Measurements from ENCODE around the gene HIVEP1. TPM values are rescaled to one million over a fixed set of nuclear protein-coding genes. Genes with fewer than 3 reads are reported as not detected.

Gene HIVEP1
- total RNA-seq, 4 donors from 2014 or later = 23.2 to 41.5 (median 32.6) TPM

DNA sequence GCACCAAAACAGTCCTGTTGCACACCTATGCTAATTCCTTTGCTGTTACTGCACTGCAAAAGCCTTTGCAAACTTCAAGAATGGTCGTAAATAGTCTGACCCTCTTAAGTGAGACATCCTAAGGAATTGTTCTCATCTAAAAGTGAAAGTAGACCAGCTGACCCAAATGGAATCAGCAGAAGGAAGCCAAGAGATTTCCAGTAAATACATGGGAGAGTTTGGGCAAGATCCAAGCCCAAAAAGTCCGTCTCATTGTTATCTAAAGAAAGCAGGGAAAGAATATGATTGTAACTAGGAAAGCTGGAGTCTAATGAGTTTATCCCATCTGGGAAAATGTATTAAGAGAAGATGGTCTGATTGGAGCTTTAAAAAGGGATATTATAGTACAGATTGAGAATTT lies 43.0 kb upstream of the HIVEP1 start:
- no peak overlapping the region for H3K4me3 ChIP-seq (ENCODE audit: low read depth, poor library complexity, severe bottlenecking)
- TF ChIP-seq, protein P1, sequence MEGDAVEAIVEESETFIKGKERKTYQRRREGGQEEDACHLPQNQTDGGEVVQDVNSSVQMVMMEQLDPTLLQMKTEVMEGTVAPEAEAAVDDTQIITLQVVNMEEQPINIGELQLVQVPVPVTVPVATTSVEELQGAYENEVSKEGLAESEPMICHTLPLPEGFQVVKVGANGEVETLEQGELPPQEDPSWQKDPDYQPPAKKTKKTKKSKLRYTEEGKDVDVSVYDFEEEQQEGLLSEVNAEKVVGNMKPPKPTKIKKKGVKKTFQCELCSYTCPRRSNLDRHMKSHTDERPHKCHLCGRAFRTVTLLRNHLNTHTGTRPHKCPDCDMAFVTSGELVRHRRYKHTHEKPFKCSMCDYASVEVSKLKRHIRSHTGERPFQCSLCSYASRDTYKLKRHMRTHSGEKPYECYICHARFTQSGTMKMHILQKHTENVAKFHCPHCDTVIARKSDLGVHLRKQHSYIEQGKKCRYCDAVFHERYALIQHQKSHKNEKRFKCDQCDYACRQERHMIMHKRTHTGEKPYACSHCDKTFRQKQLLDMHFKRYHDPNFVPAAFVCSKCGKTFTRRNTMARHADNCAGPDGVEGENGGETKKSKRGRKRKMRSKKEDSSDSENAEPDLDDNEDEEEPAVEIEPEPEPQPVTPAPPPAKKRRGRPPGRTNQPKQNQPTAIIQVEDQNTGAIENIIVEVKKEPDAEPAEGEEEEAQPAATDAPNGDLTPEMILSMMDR (IDR thresholded peaks at IDR 0.05) = no peak
- no peak for TF ChIP-seq POLR2A (IDR thresholded peaks at IDR 0.05)
- 46 to 52% methylated on average over 2 of the region's 2 CpGs for WGBS, 2 donors

DNA sequence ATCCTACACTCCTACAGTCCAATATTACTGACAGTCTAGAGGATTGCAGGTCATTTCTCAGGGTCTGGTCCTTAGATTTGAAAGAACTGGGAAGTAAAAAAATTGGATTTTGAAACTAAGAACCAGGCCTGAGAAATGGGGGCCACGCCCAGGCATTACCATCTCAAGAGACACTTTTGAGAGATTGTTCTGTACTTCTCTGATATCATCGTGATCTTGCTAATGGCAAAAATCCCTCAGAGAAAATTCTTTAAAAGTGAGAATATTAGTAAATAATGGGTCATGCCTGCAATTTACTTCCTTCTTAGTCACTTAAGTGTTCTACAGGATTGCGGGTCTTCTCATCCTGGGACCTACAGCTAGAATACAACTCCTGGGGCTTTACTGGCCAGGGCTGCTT lies 42.0 kb upstream of the HIVEP1 start:
- TF ChIP-seq, protein P1 (IDR thresholded peaks at IDR 0.05) = no peak
- TF ChIP-seq POLR2A (IDR thresholded peaks at IDR 0.05) = no peak
- WGBS, 2 donors = 73 to 83% methylated on average over 3 of the region's 3 CpGs
- intact Hi-C loops (cut with DNase I; ENCODE audit: low total_unique reads) = no loop called here
- no peak for DNase-seq (ENCODE audit: low spot score in 2 of 2)
- H3K4me3 ChIP-seq (ENCODE audit: low read depth, poor library complexity, severe bottlenecking) = no peak overlapping the region

More for the DNA sequence above, 43.0 kb upstream of the HIVEP1 start:
- DNase-seq (ENCODE audit: low spot score in 2 of 2) = no peak
- intact Hi-C loops (cut with DNase I; ENCODE audit: low total_unique reads) = no loop called here

DNA sequence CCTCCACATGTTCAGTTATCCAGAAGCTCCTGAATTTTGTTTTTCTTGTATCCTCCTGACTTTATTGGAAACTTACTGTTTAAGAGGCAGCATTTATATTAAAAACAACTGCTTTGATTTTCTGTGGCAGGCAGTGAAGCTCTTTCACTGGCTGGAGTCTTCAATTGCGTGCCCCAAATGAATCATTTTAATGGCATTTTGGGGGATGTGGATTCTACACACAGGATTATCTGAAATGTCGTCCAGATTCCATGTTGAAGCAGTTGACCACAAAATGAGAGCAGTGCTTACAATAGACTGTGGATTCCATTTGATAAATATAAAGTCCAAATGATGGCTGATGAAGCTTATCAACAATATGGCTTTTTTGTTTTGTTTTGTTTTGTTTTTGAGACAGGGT lies 41.0 kb upstream of the HIVEP1 start:
- intact Hi-C loops (cut with DNase I; ENCODE audit: low total_unique reads) = no loop called here
- TF ChIP-seq POLR2A (IDR thresholded peaks at IDR 0.05) = no peak
- TF ChIP-seq, protein P1 (IDR thresholded peaks at IDR 0.05) = no peak
- H3K4me3 ChIP-seq (ENCODE audit: low read depth, poor library complexity, severe bottlenecking) = no peak overlapping the region
- WGBS, 2 donors = 58 to 70% methylated on average over 2 of the region's 2 CpGs
- no peak for DNase-seq (ENCODE audit: low spot score in 2 of 2)

DNA sequence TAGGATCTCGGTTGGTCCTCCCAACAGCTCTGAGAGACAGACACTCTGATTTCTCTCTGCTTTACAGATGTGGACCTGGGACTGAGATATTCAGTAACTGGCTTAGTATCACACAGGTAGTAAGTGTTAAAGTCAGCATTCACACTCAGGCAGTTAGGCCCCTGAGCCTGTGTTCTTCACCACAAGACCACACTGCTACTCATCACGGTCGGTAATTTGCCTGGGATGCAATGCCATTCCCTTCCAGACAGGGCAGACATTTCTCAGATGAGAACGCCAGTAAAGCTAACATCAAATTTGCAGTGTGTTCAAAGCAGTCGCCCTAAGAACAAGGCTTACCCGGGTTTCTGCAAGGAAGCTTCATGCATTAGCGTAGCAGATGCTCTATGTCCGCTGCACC lies 39.8 kb upstream of the HIVEP1 start:
- no peak for DNase-seq (ENCODE audit: low spot score in 2 of 2)
- intact Hi-C loops (cut with DNase I; ENCODE audit: low total_unique reads) = no loop called here
- no peak overlapping the region for H3K4me3 ChIP-seq (ENCODE audit: low read depth, poor library complexity, severe bottlenecking)
- 96 to 97% methylated on average over 8 of the region's 8 CpGs for WGBS, 2 donors
- TF ChIP-seq, protein P1 (IDR thresholded peaks at IDR 0.05) = no peak
- no peak for TF ChIP-seq POLR2A (IDR thresholded peaks at IDR 0.05)

DNA sequence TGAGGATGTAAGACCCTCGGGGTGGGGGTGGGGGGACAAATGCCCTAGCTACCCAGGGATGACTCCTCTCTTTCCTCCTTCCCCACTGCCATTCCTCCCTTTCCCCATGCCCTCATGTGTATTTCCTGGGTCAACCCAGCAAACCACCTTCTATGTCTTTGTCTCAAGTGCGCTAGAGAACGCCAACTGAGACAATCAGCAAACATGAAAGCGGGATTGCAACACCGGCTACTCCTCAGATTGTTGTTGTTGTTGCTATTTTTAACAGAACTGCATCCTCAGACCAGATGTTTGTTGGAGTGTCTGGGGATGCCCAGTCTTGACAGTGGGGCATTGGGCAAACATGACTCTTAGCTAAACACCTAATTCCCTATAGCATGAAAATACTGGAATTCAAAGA lies 39.3 kb upstream of the HIVEP1 start:
- DNase-seq (ENCODE audit: low spot score in 2 of 2) = no peak
- intact Hi-C loops (cut with DNase I; ENCODE audit: low total_unique reads) = no loop called here
- 77 to 85% methylated on average over 5 of the region's 5 CpGs for WGBS, 2 donors
- H3K4me3 ChIP-seq (ENCODE audit: low read depth, poor library complexity, severe bottlenecking) = no peak overlapping the region
- TF ChIP-seq POLR2A (IDR thresholded peaks at IDR 0.05) = no peak
- TF ChIP-seq, protein P1 (IDR thresholded peaks at IDR 0.05) = no peak

DNA sequence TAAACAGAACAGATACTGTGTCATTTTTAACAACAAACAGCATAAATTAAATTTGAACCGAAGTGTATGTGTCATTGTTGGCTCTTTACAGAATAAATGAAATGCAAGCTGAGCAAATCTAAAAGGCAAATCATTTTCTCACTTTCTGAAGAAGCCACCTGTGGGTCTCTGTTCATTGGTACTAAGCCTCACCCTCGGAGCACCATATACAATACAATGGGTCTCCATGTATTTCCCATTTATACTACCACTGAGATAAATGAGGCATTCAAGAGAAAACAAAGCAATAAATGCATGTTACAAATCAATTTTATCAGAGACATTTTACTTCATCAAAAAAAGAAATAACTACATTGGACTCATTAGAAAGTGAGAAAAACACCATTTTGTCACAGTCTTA lies 38.9 kb upstream of the HIVEP1 start:
- intact Hi-C loops (cut with DNase I; ENCODE audit: low total_unique reads) = no loop called here
- 62 to 72% methylated on average over 2 of the region's 2 CpGs for WGBS, 2 donors
- DNase-seq (ENCODE audit: low spot score in 2 of 2) = no peak
- H3K4me3 ChIP-seq (ENCODE audit: low read depth, poor library complexity, severe bottlenecking) = no peak overlapping the region
- TF ChIP-seq, protein P1 (IDR thresholded peaks at IDR 0.05) = no peak
- no peak for TF ChIP-seq POLR2A (IDR thresholded peaks at IDR 0.05)
